ENCODE results near the gene NAALADL2. TPM values are rescaled to one million over a fixed set of nuclear protein-coding genes. Genes with fewer than 3 reads are reported as not detected.

Gene NAALADL2
- total RNA-seq, 4 donors from 2014 or later: 3.8 to 20.3 (median 8.6) TPM

GRCh38 chr3:175433026-175433674 lies 574.0 kb downstream of the NAALADL2 start:
- intact Hi-C loops (cut with DNase I): no loop called here
- 75% methylated on average over 5 of the region's 5 CpGs for WGBS
- DNase-seq (ENCODE audit: extremely low spot score): no peak

GRCh38 chr3:175434561-175434960 lies 575.4 kb downstream of the NAALADL2 start:
- Histone ChIP-seq H3K27ac (replicated peaks in 1 of 4) (no peak overlapping the region), H3K27me3 (no peaks in the 10 kb centered on the region), H3K36me3 (no peaks in the 10 kb centered on the region), H3K4me3 (no peak overlapping the region), H3K9me3 (no peaks in the 10 kb centered on the region), H3K4me1 (no peaks in the 10 kb centered on the region)
- intact Hi-C loops (cut with DNase I): no loop called here
- DNase-seq (ENCODE audit: extremely low spot score): no peak
- TF ChIP-seq POLR2AphosphoS5 (IDR thresholded peaks at IDR 0.05) (no peak), EP300 (IDR thresholded peaks at IDR 0.05) (no peak), CTCF (IDR thresholded peaks at IDR 0.05) (no peak), POLR2A (IDR thresholded peaks at IDR 0.05; ENCODE audit: low read depth) (no peak)

More at GRCh38 chr3:175433026-175433674, 574.0 kb downstream of the NAALADL2 start:
- Histone ChIP-seq H3K4me3 (no peak overlapping the region), H3K36me3 (no peaks in the 10 kb centered on the region), H3K27ac (replicated peaks in 1 of 4) (no peak overlapping the region), H3K27me3 (no peaks in the 10 kb centered on the region), H3K9me3 (no peaks in the 10 kb centered on the region), H3K4me1 (no peaks in the 10 kb centered on the region)
- TF ChIP-seq EP300 (IDR thresholded peaks at IDR 0.05) (no peak), POLR2A (IDR thresholded peaks at IDR 0.05; ENCODE audit: low read depth) (no peak), POLR2AphosphoS5 (IDR thresholded peaks at IDR 0.05) (no peak), CTCF (IDR thresholded peaks at IDR 0.05) (no peak)

GRCh38 chr3:175443682-175444081 lies 584.5 kb downstream of the NAALADL2 start:
- TF ChIP-seq CTCF (IDR thresholded peaks at IDR 0.05): no peak
- TF ChIP-seq POLR2A (IDR thresholded peaks at IDR 0.05; ENCODE audit: low read depth): no peak
- no peak for TF ChIP-seq POLR2AphosphoS5 (IDR thresholded peaks at IDR 0.05)
- TF ChIP-seq EP300 (IDR thresholded peaks at IDR 0.05): no peak
- 90% methylated on average over 3 of the region's 3 CpGs for WGBS
- Histone ChIP-seq H3K36me3 (no peaks in the 10 kb centered on the region), H3K9me3 (no peaks in the 10 kb centered on the region), H3K27ac (replicated peaks in 1 of 4) (no peak overlapping the region), H3K27me3 (no peaks in the 10 kb centered on the region), H3K4me3 (no peak overlapping the region), H3K4me1 (no peaks in the 10 kb centered on the region)
- no peak for DNase-seq (ENCODE audit: extremely low spot score)
- intact Hi-C loops (cut with DNase I): no loop called here

- no peak overlapping the region for H3K4me3 ChIP-seq
- WGBS: 97% methylated on average over 3 of the region's 3 CpGs
- intact Hi-C loops (cut with DNase I): no loop called here
- DNase-seq (ENCODE audit: extremely low spot score): no peak
- no peaks in the 10 kb centered on the region for H3K9me3 ChIP-seq
- H3K27ac ChIP-seq (replicated peaks in 1 of 4): no peak overlapping the region
- no peaks in the 10 kb centered on the region for H3K36me3 ChIP-seq
- no peaks in the 10 kb centered on the region for H3K4me1 ChIP-seq
- no peak for TF ChIP-seq POLR2AphosphoS5 (IDR thresholded peaks at IDR 0.05)
- TF ChIP-seq CTCF (IDR thresholded peaks at IDR 0.05): no peak
- TF ChIP-seq POLR2A (IDR thresholded peaks at IDR 0.05; ENCODE audit: low read depth): no peak
- TF ChIP-seq EP300 (IDR thresholded peaks at IDR 0.05): no peak
- no peaks in the 10 kb centered on the region for H3K27me3 ChIP-seq
Measured at GRCh38 chr3:175445741-175446140, 586.6 kb downstream of the NAALADL2 start.

GRCh38 chr3:175447521-175447920 lies 588.4 kb downstream of the NAALADL2 start:
- DNase-seq (ENCODE audit: extremely low spot score): no peak
- 84% methylated on average over 6 of the region's 6 CpGs for WGBS
- no peak overlapping the region for H3K4me3 ChIP-seq
- H3K9me3 ChIP-seq: no peaks in the 10 kb centered on the region
- H3K27ac ChIP-seq (replicated peaks in 1 of 4): no peak overlapping the region
- no peaks in the 10 kb centered on the region for H3K4me1 ChIP-seq
- H3K27me3 ChIP-seq: no peaks in the 10 kb centered on the region
- intact Hi-C loops (cut with DNase I): no loop called here
- TF ChIP-seq EP300 (IDR thresholded peaks at IDR 0.05) (no peak), POLR2AphosphoS5 (IDR thresholded peaks at IDR 0.05) (no peak), CTCF (IDR thresholded peaks at IDR 0.05) (no peak)
- no peaks in the 10 kb centered on the region for H3K36me3 ChIP-seq
